ENCODE data around the gene ETFB.

Gene ETFB

GRCh38 chr19:51370230-51370629 lies 4.0 kb upstream of the ETFB start:
- POLR2A ChIA-PET, result interaction anchor here (0.5 to 0.6 kb wide), 2 partner anchors 13 to 33 kb away, joined by 3 to 6 read pairs; no protein-coding TSS in a partner anchor
- no peaks in the 10 kb centered on the region for H3K9me3 ChIP-seq (ENCODE audit: control insufficient read depth, insufficient read depth, low read depth, low read length)
- H3K4me1 ChIP-seq (ENCODE audit: control insufficient read depth, insufficient read depth, low read length), result peaks cover 3% of the 10 kb centered on the region
- H3K4me3 ChIP-seq (ENCODE audit: low read depth, low read length), result no peak overlapping the region
- CTCF ChIA-PET, result no interaction called here
- H3K27ac ChIP-seq (ENCODE audit: extremely low read depth, low read depth, low read length), result no peak overlapping the region
- no peak for TF ChIP-seq ZNF521 (tag by site-specific recombination; IDR thresholded peaks at IDR 0.05)
- no peak for TF ChIP-seq ZNF266 (tag by site-specific recombination; IDR thresholded peaks at IDR 0.05; ENCODE audit: low read depth)
- TF ChIP-seq ZNF830 (tag by site-specific recombination; IDR thresholded peaks at IDR 0.05; ENCODE audit: low read depth), result no peak
- TF ChIP-seq, protein P1, sequence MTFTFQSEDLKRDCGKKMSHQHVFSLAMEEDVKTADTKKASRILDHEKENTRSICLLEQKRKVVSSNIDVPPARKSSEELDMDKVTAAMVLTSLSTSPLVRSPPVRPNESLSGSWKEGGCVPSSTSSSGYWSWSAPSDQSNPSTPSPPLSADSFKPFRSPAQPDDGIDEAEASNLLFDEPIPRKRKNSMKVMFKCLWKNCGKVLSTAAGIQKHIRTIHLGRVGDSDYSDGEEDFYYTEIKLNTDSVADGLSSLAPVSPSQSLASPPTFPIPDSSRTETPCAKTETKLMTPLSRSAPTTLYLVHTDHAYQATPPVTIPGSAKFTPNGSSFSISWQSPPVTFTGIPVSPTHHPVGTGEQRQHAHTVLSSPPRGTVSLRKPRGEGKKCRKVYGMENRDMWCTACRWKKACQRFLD (tag by site-specific recombination; IDR thresholded peaks at IDR 0.05), result no peak
- no peak for TF ChIP-seq ZFHX2 (tag by site-specific recombination; conservative IDR thresholded peaks at IDR 0.05)
- TF ChIP-seq ZNF48 (tag by site-specific recombination; IDR thresholded peaks at IDR 0.05), result no peak
- no peak for TF ChIP-seq WT1 (tag by site-specific recombination; IDR thresholded peaks at IDR 0.05)
- no peak for TF ChIP-seq ZBTB49 (tag by site-specific recombination; IDR thresholded peaks at IDR 0.05; ENCODE audit: low read depth)
- TF ChIP-seq, protein P2, sequence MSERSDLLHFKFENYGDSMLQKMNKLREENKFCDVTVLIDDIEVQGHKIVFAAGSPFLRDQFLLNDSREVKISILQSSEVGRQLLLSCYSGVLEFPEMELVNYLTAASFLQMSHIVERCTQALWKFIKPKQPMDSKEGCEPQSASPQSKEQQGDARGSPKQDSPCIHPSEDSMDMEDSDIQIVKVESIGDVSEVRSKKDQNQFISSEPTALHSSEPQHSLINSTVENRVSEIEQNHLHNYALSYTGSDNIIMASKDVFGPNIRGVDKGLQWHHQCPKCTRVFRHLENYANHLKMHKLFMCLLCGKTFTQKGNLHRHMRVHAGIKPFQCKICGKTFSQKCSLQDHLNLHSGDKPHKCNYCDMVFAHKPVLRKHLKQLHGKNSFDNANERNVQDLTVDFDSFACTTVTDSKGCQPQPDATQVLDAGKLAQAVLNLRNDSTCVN (tag by site-specific recombination; optimal IDR thresholded peaks at IDR 0.05), result no peak
- no peak for TF ChIP-seq ZNF121 (tag by site-specific recombination; IDR thresholded peaks at IDR 0.05)
- TF ChIP-seq, protein P3, sequence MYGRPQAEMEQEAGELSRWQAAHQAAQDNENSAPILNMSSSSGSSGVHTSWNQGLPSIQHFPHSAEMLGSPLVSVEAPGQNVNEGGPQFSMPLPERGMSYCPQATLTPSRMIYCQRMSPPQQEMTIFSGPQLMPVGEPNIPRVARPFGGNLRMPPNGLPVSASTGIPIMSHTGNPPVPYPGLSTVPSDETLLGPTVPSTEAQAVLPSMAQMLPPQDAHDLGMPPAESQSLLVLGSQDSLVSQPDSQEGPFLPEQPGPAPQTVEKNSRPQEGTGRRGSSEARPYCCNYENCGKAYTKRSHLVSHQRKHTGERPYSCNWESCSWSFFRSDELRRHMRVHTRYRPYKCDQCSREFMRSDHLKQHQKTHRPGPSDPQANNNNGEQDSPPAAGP (tag by site-specific recombination; IDR thresholded peaks at IDR 0.05), result no peak
- TF ChIP-seq ZNF280C (tag by site-specific recombination; IDR thresholded peaks at IDR 0.05), result no peak
- no peaks in the 10 kb centered on the region for H3K36me3 ChIP-seq (ENCODE audit: control insufficient read depth in 2 of 2, insufficient read depth in 1 of 2, low read length in 2 of 2)

GRCh38 chr19:51368366-51369282 lies 2.4 kb upstream of the ETFB start, which contains the start of gene CLDND2:
Gene CLDND2 (minus strand): TSS chr19:51369003. CDS start chr19:51368577, 426 bp downstream.
- POLR2A ChIA-PET, result interaction anchor here (0.8 to 2.7 kb wide), 8 partner anchors 9 to 34 kb away, joined by 4 to 37 read pairs (median 7); partner anchors contain the start of gene VSIG10L
- TF ChIP-seq ZNF341 (tag by site-specific recombination; IDR thresholded peaks at IDR 0.05; ENCODE audit: low read depth) (peak; percentile 56), ZNF350 (tag by site-specific recombination; IDR thresholded peaks at IDR 0.05) (no peak)
- TF ChIP-seq, protein P4, sequence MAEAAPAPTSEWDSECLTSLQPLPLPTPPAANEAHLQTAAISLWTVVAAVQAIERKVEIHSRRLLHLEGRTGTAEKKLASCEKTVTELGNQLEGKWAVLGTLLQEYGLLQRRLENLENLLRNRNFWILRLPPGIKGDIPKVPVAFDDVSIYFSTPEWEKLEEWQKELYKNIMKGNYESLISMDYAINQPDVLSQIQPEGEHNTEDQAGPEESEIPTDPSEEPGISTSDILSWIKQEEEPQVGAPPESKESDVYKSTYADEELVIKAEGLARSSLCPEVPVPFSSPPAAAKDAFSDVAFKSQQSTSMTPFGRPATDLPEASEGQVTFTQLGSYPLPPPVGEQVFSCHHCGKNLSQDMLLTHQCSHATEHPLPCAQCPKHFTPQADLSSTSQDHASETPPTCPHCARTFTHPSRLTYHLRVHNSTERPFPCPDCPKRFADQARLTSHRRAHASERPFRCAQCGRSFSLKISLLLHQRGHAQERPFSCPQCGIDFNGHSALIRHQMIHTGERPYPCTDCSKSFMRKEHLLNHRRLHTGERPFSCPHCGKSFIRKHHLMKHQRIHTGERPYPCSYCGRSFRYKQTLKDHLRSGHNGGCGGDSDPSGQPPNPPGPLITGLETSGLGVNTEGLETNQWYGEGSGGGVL (tag by site-specific recombination; IDR thresholded peaks at IDR 0.05), result 0 out of 2 replicates have a peak, but pooled peaks have one; percentile 11

More at GRCh38 chr19:51368366-51369282, 2.4 kb upstream of the ETFB start, which contains the start of gene CLDND2:
- Histone ChIP-seq H3K4me3 (ENCODE audit: low read depth, low read length) (peak within 1 kb of the TSS; percentile 78), H3K36me3 (ENCODE audit: control insufficient read depth in 2 of 2, insufficient read depth in 1 of 2, low read length in 2 of 2) (no peaks in the 10 kb centered on the region), H3K9me3 (ENCODE audit: control insufficient read depth, insufficient read depth, low read depth, low read length) (no peaks in the 10 kb centered on the region), H3K4me1 (ENCODE audit: control insufficient read depth, insufficient read depth, low read length) (peaks cover 4% of the 10 kb centered on the region), H3K27ac (ENCODE audit: extremely low read depth, low read depth, low read length) (peak within 1 kb of the TSS; percentile 85; the same call in 1 of the 2 replicates)
- CTCF ChIA-PET, result interaction anchor here (0.6 to 0.7 kb wide), 4 partner anchors 17 to 609 kb away, joined by 3 to 5 read pairs (median 3); no protein-coding TSS in a partner anchor

All from HEK293 (cell line).